Karpas-422 (cell line): ENCODE data around the gene MRPL27. TPM values are rescaled to one million over a fixed set of nuclear protein-coding genes. Genes with fewer than 3 reads are reported as not detected.
A peak's percentile ranks its signal among the peaks of the same experiment; 100 is the strongest.

Experiments used
- DNase-seq: peaks from one replicate; pipeline ENCODE4 v3.0.0-alpha.2; 2015
- H2AFZ ChIP-seq: fragments of 200-600 bp; sonication (generic); 2 replicates; pipeline ENCODE4 v1.6.1; 2014; ENCODE audit warnings: antibody characterized with exemption, low read length, mixed read lengths
- H3K27ac ChIP-seq: fragments of 200-600 bp; sonication (generic); 2 replicates; pipeline ENCODE4 v1.5.1; 2014; ENCODE audit warnings: mild to moderate bottlenecking, low read length, moderate library complexity
- H3K27me3 ChIP-seq: fragments of 200-600 bp; sonication (generic); 2 replicates; pipeline ENCODE4 v1.6.1; 2014; ENCODE audit warnings: low read length, mixed read lengths
- H3K36me3 ChIP-seq: fragments of 200-600 bp; sonication (generic); 2 replicates; pipeline ENCODE4 v1.6.1; 2014; ENCODE audit warnings: low read length, mixed read lengths; ENCODE audit not compliant: insufficient read depth
- H3K4me1 ChIP-seq: fragments of 200-600 bp; sonication (generic); 2 replicates; pipeline ENCODE4 v1.6.1; 2014; ENCODE audit warnings: mild to moderate bottlenecking, low read length, mixed read lengths
- H3K4me2 ChIP-seq: fragments of 200-600 bp; sonication (generic); 2 replicates; pipeline ENCODE4 v1.6.1; 2014; ENCODE audit warnings: low read length, low read depth, mild to moderate bottlenecking; ENCODE audit not compliant: poor library complexity, severe bottlenecking
- H3K4me3 ChIP-seq: fragments of 200-600 bp; sonication (generic); 2 replicates; pipeline ENCODE4 v1.5.1; 2014; ENCODE audit warnings: mild to moderate bottlenecking, antibody characterized with exemption, low read length, mixed read lengths
- H3K79me2 ChIP-seq: fragments of 200-600 bp; sonication (generic); 2 replicates; pipeline ENCODE4 v1.6.1; 2014; ENCODE audit warnings: mild to moderate bottlenecking, low read length, mixed read lengths
- H3K9ac ChIP-seq: fragments of 200-600 bp; sonication (generic); 2 replicates; pipeline ENCODE4 v1.6.0; 2014; ENCODE audit warnings: low read length
- H3K9me2 ChIP-seq: fragments of 200-600 bp; sonication (generic), shearing (Covaris generic); replicated peaks from 2 replicates; pipeline ENCODE4 v1.6.0; 2014; ENCODE audit warnings: mild to moderate bottlenecking, low read length, moderate library complexity; ENCODE audit not compliant: insufficient read depth
- H3K9me3 ChIP-seq: fragments of 300-700, 200-600 bp; sonication (generic); 2 replicates; pipeline ENCODE4 v1.6.1; 2014; ENCODE audit warnings: low read length, mixed read lengths
- H4K20me1 ChIP-seq: fragments of 200-600 bp; sonication (generic); 2 replicates; pipeline ENCODE4 v1.6.1; 2014; ENCODE audit warnings: mild to moderate bottlenecking, antibody characterized with exemption, low read length, low read depth; ENCODE audit not compliant: insufficient read depth
- total RNA-seq: library from RNA; depleted of rRNA; stranded (reverse); fragments of >200 nt; shearing (Covaris generic); gene quantifications from 2 replicates; pipeline ENCODE4 v1.2.3, GENCODE V29; 2014; ENCODE audit warnings: low replicate concordance

The MRPL27 gene
- total RNA-seq, 1 experiment from 2014 or later = 22.3 TPM

DNA sequence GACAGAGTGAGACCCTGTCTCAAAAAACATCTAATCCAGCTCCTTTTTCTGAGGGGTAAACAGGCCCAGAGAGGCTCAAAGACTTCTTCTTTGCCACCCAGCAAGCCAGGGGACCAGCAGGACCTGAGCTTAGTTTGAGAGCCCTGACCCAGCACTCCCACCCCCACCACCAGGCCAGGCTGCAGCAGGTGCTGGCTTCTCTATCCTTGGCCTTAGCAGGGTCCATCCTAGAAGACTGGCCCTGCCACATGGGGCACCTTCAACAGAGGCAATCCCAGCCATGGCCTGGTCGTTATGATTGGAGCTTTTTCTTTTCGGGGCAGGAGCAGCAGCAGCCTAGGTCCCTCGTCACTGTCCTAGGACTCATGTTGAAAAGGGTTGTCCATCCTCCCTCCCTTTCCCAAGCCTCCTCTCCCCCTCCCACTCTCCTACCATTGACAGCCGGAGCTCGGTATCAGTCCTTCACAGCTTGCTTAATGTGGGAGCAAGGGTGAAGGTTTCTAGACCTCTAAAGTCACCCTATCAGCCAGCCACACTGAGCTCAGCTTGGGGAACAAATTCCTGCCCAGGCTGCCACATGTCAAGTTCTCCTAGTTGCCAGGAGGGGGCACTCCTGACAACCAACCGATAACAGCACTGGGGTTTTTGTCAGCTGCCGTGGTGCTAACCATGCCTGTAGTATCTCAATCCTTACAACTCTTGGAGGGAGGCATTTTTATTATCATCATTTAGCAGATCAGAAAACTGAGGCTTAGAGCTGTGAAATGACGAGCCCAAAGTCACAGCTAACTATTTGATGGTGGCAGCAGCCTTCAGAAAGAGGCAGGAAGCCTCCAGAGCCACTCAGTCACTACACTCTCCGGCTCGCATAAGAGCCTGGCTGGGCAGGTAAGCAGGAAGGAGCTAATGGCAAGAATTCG lies 11.2 kb downstream of the MRPL27 start:
- no peaks in the 10 kb centered on the region for H3K79me2 ChIP-seq
- peaks cover 5% of the 10 kb centered on the region; the same call in 1 of the 2 replicates for H3K36me3 ChIP-seq
- H3K4me3 ChIP-seq = no peak overlapping the region
- H3K27ac ChIP-seq = 0 out of 2 replicates have a peak overlapping the region, but pooled peaks have one; percentile 28
- H3K9ac ChIP-seq = no peak overlapping the region
- H2AFZ ChIP-seq = no peak overlapping the region
- no peaks in the 10 kb centered on the region for H3K9me2 ChIP-seq
- H3K4me2 ChIP-seq = no peak overlapping the region
- H3K4me1 ChIP-seq = peaks cover 3% of the 10 kb centered on the region
- no peaks in the 10 kb centered on the region for H3K9me3 ChIP-seq
- no peaks in the 10 kb centered on the region; the same call in 1 of the 2 replicates for H4K20me1 ChIP-seq
- DNase-seq = peak; percentile 88
- no peaks in the 10 kb centered on the region for H3K27me3 ChIP-seq

DNA sequence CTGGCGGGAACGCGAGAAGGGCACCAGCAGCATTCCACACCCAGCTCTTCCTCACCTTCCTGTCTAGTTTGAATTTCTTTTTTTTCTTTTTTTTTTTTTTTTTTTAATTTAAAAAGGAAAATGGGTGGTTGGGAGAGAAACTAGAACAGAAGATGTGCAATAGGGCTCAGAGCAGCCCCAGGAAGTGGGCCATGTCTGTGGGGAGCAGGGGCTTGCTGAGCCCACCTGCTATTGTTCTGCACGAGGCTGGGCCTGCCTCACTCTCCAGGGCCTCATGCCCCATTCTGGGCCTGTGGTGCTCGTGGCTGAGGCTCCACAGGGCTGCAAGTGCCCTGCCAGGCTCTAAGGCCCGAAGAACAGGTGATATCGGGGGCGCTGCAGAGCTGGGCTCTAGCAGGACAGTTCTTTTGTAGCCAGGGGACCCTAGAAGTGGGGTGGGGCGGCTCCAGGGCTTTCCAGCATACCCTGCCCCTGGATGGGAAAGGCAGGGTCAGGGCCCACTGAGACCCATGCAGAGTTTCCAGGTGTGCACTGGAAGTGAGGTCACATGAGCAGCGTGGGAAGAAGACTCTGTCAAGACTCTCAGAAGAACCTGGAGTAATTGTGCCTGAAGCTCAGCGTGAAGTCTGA lies 12.4 kb downstream of the MRPL27 start:
- H3K4me1 ChIP-seq = peaks cover 3% of the 10 kb centered on the region
- H3K4me3 ChIP-seq = no peak overlapping the region
- no peak overlapping the region for H2AFZ ChIP-seq
- H3K27me3 ChIP-seq = no peaks in the 10 kb centered on the region
- H3K9ac ChIP-seq = no peak overlapping the region
- DNase-seq = no peak
- H4K20me1 ChIP-seq = no peaks in the 10 kb centered on the region; the same call in 1 of the 2 replicates
- peaks cover 11% of the 10 kb centered on the region; the same call in 1 of the 2 replicates for H3K36me3 ChIP-seq
- H3K9me3 ChIP-seq = no peaks in the 10 kb centered on the region
- H3K9me2 ChIP-seq = no peaks in the 10 kb centered on the region
- H3K79me2 ChIP-seq = no peaks in the 10 kb centered on the region
- no peak overlapping the region for H3K4me2 ChIP-seq
- no peak overlapping the region for H3K27ac ChIP-seq

DNA sequence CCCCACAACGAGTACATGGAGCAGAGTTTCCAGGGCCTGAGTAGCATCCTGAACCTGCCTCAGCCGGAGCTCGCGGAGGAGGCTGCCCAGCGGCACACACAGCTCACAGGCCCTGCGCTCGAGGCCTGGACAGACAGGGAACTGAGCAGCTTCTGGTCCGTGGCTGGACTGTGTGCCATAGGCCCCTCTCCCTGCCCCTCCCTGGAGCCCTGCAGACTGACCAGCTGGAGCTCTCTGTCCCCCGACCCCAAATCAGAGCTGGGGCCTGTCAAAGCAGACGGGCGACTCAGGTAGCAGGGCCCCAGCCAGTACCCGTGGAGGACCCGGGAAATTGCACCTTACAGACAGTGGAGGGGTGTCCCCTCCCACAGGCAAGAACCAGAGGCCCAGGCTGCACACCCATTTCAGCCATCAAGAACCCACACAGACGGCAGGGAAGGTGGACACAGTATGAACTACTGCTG lies 13.0 kb downstream of the MRPL27 start:
- peaks cover 11% of the 10 kb centered on the region; the same call in 1 of the 2 replicates for H3K36me3 ChIP-seq
- no peaks in the 10 kb centered on the region for H3K9me2 ChIP-seq
- H3K79me2 ChIP-seq = no peaks in the 10 kb centered on the region
- H3K27ac ChIP-seq = no peak overlapping the region
- H3K9ac ChIP-seq = no peak overlapping the region
- H4K20me1 ChIP-seq = no peaks in the 10 kb centered on the region; the same call in 1 of the 2 replicates
- H3K27me3 ChIP-seq = no peaks in the 10 kb centered on the region
- no peaks in the 10 kb centered on the region for H3K9me3 ChIP-seq
- H3K4me2 ChIP-seq = no peak overlapping the region
- no peak overlapping the region for H3K4me3 ChIP-seq
- DNase-seq = no peak
- H2AFZ ChIP-seq = no peak overlapping the region
- H3K4me1 ChIP-seq = peaks cover 3% of the 10 kb centered on the region

DNA sequence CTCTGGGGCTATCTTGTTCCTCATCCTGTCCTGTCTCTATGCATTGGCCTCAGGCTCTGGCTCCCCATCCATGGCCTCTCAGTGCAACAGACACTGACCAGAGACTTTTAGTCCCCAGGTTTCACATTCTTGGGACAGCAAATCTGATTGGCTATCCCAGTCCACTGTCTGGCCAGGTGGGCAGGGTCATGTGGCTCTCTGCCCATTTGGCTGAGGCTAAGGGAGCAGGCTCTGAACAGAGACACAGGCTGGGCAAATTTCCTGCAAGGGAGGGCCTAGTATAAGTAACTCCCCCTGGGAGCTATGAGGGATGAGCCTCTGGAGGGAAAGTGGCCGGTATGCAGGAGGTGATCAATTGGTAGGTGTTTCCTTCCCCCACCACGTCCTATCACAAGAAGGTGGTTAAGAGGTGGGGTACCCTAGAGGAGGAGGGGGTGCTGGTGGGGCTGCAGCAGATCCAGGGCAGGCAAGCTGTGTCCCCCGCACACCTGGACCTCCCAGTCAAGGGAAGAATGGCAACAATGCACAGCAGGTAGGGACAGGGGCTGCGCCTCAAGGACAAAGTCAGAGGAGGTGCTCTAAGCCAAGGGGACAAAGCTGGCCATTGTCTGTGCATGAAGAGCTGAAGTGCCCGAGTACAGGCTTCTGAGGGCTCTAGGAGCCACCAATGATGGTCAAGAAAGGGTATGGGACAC lies 13.8 kb downstream of the MRPL27 start:
- DNase-seq = no peak
- Histone ChIP-seq H3K36me3 (peaks cover 11% of the 10 kb centered on the region; the same call in 1 of the 2 replicates), H3K4me1 (peaks cover 3% of the 10 kb centered on the region)

DNA sequence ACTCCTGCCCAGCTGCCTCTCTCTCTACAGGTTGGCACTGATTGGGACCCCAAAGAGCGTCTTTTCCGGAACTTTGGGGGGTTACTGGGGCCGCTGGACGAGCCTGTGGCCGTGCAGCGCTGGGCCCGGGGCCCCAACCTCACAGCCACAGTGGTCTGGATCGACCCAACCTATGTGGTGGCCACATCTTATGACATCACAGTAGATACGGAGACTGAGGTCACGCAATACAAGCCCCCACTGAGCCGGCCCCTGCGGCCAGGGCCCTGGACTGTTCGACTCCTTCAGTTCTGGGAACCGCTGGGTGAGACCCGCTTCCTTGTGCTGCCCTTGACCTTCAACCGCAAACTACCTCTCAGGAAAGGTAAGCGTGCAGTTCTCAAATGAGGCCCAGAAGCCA lies 14.8 kb downstream of the MRPL27 start:
- peaks cover 11% of the 10 kb centered on the region; the same call in 1 of the 2 replicates for H3K36me3 ChIP-seq

More for the DNA sequence above, 13.8 kb downstream of the MRPL27 start:
- H3K4me2 ChIP-seq = no peak overlapping the region
- no peaks in the 10 kb centered on the region for H3K9me2 ChIP-seq
- no peaks in the 10 kb centered on the region for H3K9me3 ChIP-seq
- H3K27ac ChIP-seq = no peak overlapping the region
- H3K79me2 ChIP-seq = no peaks in the 10 kb centered on the region
- H3K9ac ChIP-seq = no peak overlapping the region
- H4K20me1 ChIP-seq = no peaks in the 10 kb centered on the region; the same call in 1 of the 2 replicates
- H3K4me3 ChIP-seq = no peak overlapping the region
- no peak overlapping the region for H2AFZ ChIP-seq
- no peaks in the 10 kb centered on the region for H3K27me3 ChIP-seq

DNA sequence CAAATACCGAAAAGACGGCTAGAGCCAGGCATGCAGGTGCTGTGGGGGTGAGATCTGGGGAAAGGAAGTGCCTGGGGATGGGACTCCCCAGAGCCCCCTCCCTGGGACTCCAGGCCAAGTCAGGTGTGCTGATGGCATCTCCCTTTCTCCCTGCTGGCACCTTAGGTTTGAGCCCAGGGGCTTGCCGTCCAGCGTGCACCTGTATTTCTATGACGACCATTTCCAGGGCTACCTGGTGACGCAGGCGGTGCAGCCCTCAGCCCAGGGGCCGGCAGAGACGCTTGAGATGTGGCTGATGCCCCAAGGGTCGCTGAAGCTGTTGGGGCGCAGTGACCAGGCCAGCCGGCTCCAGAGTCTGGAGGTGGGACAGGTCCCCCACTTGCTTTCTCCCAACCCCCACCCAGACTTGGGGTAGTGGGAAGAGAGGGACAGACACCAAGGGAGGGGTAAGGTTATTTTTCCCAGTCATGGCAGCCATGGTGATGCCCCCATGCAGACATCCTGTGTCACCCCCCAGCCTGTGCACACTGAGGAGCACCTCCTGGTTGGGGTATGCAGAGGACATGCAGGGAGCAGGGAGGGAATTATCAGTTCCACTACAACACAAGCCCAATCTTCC lies 16.0 kb downstream of the MRPL27 start:
- Histone ChIP-seq H4K20me1 (peaks cover 6% of the 10 kb centered on the region; the same call in 1 of the 2 replicates), H3K27ac (no peak overlapping the region), H2AFZ (no peak overlapping the region), H3K27me3 (no peaks in the 10 kb centered on the region), H3K4me1 (no peaks in the 10 kb centered on the region), H3K9me3 (no peaks in the 10 kb centered on the region), H3K4me3 (no peak overlapping the region), H3K36me3 (peaks cover 11% of the 10 kb centered on the region; the same call in 1 of the 2 replicates), H3K4me2 (no peak overlapping the region), H3K79me2 (peaks cover 3% of the 10 kb centered on the region; the same call in 1 of the 2 replicates), H3K9me2 (no peaks in the 10 kb centered on the region), H3K9ac (no peak overlapping the region)
- DNase-seq = no peak

More for the DNA sequence above, 14.8 kb downstream of the MRPL27 start:
- DNase-seq = no peak
- Histone ChIP-seq H3K9ac (no peak overlapping the region), H3K4me2 (no peak overlapping the region), H3K27ac (no peak overlapping the region), H3K27me3 (no peaks in the 10 kb centered on the region), H2AFZ (no peak overlapping the region), H3K79me2 (no peaks in the 10 kb centered on the region), H3K9me3 (no peaks in the 10 kb centered on the region), H3K4me3 (no peak overlapping the region), H4K20me1 (no peaks in the 10 kb centered on the region; the same call in 1 of the 2 replicates), H3K4me1 (peaks cover 3% of the 10 kb centered on the region), H3K9me2 (no peaks in the 10 kb centered on the region)

DNA sequence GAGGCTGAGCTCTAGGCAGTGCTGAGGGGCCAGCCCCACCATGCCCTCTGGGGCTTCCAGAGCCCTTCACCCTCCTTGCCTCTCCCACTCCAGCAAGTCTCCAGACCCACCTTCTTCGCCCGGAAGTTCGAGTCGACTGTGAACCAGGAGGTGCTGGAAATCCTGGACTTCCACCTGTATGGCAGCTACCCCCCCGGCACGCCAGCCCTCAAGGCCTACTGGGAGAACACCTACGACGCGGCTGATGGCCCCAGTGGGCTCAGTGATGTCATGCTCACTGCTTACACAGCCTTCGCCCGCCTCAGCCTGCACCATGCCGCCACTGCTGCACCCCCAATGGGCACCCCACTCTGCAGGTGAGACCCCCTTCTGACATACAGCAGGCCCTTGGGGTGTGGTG lies 16.6 kb downstream of the MRPL27 start:
- Histone ChIP-seq H3K36me3 (peaks cover 11% of the 10 kb centered on the region; the same call in 1 of the 2 replicates), H3K4me2 (no peak overlapping the region), H3K27me3 (no peaks in the 10 kb centered on the region), H3K79me2 (peaks cover 8% of the 10 kb centered on the region), H4K20me1 (peaks cover 6% of the 10 kb centered on the region; the same call in 1 of the 2 replicates), H3K9me3 (no peaks in the 10 kb centered on the region), H3K27ac (no peak overlapping the region), H3K4me1 (no peaks in the 10 kb centered on the region), H2AFZ (no peak overlapping the region), H3K4me3 (no peak overlapping the region), H3K9ac (no peak overlapping the region), H3K9me2 (no peaks in the 10 kb centered on the region)
- no peak for DNase-seq
